WTC11 (cell line): ENCODE results near the gene ZIC2. TPM values are rescaled to one million over a fixed set of nuclear protein-coding genes. Genes with fewer than 3 reads are reported as not detected.

ENCODE experiments used
- ATAC-seq: fragments of 200-7000 bp; cut with Tn5 transposase; 2 replicates; pipeline ENCODE4 v1.10.0; 2021; ENCODE audit warnings: mild to moderate bottlenecking, moderate library complexity
- CTCF ChIA-PET: fragments of 300-600 bp; sonication (Branson Sonifier 250); formaldehyde crosslinking; loops from one replicate; lab custom pipeline; 2021; ENCODE audit warnings: antibody characterized with exemption; lab: Charles Lee
- POLR2A ChIA-PET: fragments of 350-600 bp; sonication (Branson Sonifier 250); formaldehyde crosslinking; loops from one replicate; lab custom pipeline; 2021; ENCODE audit warnings: antibody characterized with exemption; lab: Charles Lee
- DNase-seq: peaks from one replicate; pipeline ENCODE4 v3.0.0; 2021; ENCODE audit warnings: low spot score
- H3K27ac Mint-ChIP-seq: 2 replicates; pipeline ENCODE4 v1.8.0; 2021; ENCODE audit warnings: mixed read lengths
- H3K27me3 Mint-ChIP-seq: 2 replicates; pipeline ENCODE4 v1.8.0; 2021; ENCODE audit warnings: low read depth, mild to moderate bottlenecking, moderate library complexity, mixed read lengths
- H3K36me3 Mint-ChIP-seq: 2 replicates; pipeline ENCODE4 v1.8.0; 2021; ENCODE audit warnings: mixed read lengths
- H3K4me1 Mint-ChIP-seq: 2 replicates; pipeline ENCODE4 v1.8.0; 2022; ENCODE audit warnings: mixed read lengths
- H3K4me3 Mint-ChIP-seq: 2 replicates; pipeline ENCODE4 v1.8.0; 2021; ENCODE audit warnings: mild to moderate bottlenecking, moderate library complexity, mixed read lengths
- H3K9me3 Mint-ChIP-seq: 2 replicates; pipeline ENCODE4 v1.8.0; 2021; ENCODE audit warnings: mixed read lengths
- EMX1 ChIP-seq: fragments of 250-450 bp; sonication (Bioruptor Pico); IDR thresholded peaks from 2 replicates; pipeline ENCODE4 v1.8.0; 2021; ENCODE audit warnings: mild to moderate bottlenecking
- JAZF1 ChIP-seq: fragments of 250-450 bp; sonication (Bioruptor Pico); IDR thresholded peaks from 2 replicates; pipeline ENCODE4 v1.9.0; 2021; ENCODE audit warnings: moderate library complexity, mild to moderate bottlenecking, inconsistent platforms
- OVOL2 ChIP-seq: fragments of 250-450 bp; sonication (Bioruptor Pico); IDR thresholded peaks from 2 replicates; pipeline ENCODE4 v1.9.0; 2021; ENCODE audit warnings: mild to moderate bottlenecking, borderline replicate concordance
- PRRX2 ChIP-seq: fragments of 250-450 bp; sonication (Bioruptor Pico); IDR thresholded peaks from 2 replicates; pipeline ENCODE4 v1.8.0; 2021; ENCODE audit warnings: mild to moderate bottlenecking
- SMAD4 ChIP-seq: sonication (generic); formaldehyde crosslinking; IDR thresholded peaks from 2 replicates; pipeline ENCODE4 v1.8.0; 2022; ENCODE audit warnings: mild to moderate bottlenecking, missing genetic modification reagents
- SP1 ChIP-seq: sonication (generic); formaldehyde crosslinking; conservative IDR thresholded peaks from 2 replicates; pipeline ENCODE4 v1.8.1; 2022; ENCODE audit warnings: missing genetic modification reagents
- TEAD1 ChIP-seq: sonication (generic); formaldehyde crosslinking; IDR thresholded peaks from 2 replicates; pipeline ENCODE4 v1.8.0; 2022; ENCODE audit warnings: mild to moderate bottlenecking, missing genetic modification reagents
- TP53 ChIP-seq: sonication (generic); formaldehyde crosslinking; IDR thresholded peaks from 2 replicates; pipeline ENCODE4 v1.8.1; 2023; ENCODE audit warnings: mild to moderate bottlenecking, missing genetic modification reagents
- ZNF263 ChIP-seq: sonication (generic); formaldehyde crosslinking; IDR thresholded peaks from 2 replicates; pipeline ENCODE4 v1.8.1; 2022; ENCODE audit warnings: low read depth, mild to moderate bottlenecking, moderate library complexity, missing genetic modification reagents
- ZNF416 ChIP-seq: fragments of 250-450 bp; sonication (Bioruptor Pico); IDR thresholded peaks from 2 replicates; pipeline ENCODE4 v1.9.0; 2021; ENCODE audit warnings: mild to moderate bottlenecking, inconsistent platforms
- total RNA-seq: library from RNA; stranded (reverse); gene quantifications from 3 replicates; pipeline ENCODE4 v1.2.3, GENCODE V29; 2021
- TF ChIP-seq, protein P1 (sequence below): fragments of 250-450 bp; sonication (Bioruptor Pico); conservative IDR thresholded peaks from 2 replicates; pipeline ENCODE4 v1.9.0; 2021; ENCODE audit warnings: mild to moderate bottlenecking
- TF ChIP-seq, protein P2 (sequence below): sonication (generic); formaldehyde crosslinking; IDR thresholded peaks from 2 replicates; pipeline ENCODE4 v1.8.1; 2023; ENCODE audit warnings: mild to moderate bottlenecking, missing genetic modification reagents, moderate library complexity
- TF ChIP-seq, protein P3 (sequence below): sonication (generic); formaldehyde crosslinking; IDR thresholded peaks from 2 replicates; pipeline ENCODE4 v1.8.0; 2022; ENCODE audit warnings: missing genetic modification reagents
- TF ChIP-seq, protein P4 (sequence below): fragments of 250-450 bp; sonication (Bioruptor Pico); IDR thresholded peaks from 2 replicates; pipeline ENCODE4 v1.9.0; 2021; ENCODE audit warnings: moderate library complexity, mild to moderate bottlenecking, inconsistent platforms, borderline replicate concordance
- TF ChIP-seq, protein P5 (sequence below): fragments of 250-450 bp; sonication (Bioruptor Pico); IDR thresholded peaks from 2 replicates; pipeline ENCODE4 v1.8.0; 2021; ENCODE audit warnings: mild to moderate bottlenecking

Gene ZIC2
- total RNA-seq, 1 experiment from 2014 or later: 344 TPM

DNA sequence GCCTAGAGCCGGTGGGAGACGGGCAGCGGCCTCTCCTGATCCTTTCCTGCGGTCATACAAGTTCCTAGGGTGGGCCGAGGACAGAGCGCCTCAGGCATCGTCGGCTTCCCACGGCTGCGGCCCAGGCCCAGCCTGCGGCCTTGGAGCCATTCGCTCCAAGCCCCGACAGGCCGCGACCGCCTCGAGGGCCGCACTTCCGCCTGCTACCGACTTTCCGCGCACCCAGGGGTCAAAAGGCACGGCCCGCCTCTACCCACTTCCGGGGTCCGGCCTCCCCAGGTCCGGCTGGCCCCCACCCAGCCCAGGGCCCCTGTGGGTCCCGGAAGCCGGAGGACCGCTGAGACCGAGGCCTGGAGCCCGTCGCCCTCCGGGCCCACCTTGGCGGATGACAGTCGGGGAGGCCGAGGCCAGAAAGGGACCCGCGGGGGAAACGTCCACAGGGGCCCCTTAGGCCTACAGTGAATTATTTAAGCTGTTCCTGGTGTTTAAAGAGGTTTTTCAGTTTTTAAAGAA is 16.2 kb downstream of the ZIC2 start (continued):
- TF ChIP-seq, protein P1, sequence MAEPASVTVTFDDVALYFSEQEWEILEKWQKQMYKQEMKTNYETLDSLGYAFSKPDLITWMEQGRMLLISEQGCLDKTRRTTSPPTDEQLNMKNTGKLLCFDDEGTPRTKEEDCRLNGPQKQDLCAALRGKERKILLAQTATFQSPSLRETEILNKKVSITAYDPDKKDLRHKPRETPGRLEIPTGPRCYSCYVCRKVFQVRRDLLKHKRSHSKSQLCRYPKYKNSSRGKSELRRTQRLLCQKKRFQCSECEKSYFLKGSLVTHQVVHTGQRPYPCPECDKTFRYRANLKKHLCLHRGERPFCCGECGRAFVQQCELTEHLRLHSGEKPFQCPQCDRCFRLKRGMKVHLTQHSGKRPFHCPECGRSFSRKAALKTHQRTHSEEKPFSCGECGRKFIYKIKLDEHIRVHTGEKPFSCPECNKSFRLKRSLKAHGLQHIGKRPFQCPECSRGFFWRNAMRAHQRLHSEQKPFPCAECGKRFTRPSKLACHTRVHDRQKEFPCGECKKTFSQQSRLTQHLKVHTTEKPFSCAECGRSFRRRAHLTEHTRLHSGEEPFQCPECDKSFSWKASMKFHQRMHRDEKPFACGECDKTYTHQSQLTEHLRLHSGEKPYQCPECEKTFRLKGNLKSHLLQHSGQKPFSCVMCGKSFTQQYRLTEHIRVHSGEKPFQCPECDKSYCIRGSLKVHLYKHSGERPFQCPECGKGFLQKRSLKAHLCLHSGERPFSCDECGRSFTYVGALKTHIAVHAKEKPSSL: no peak
- TF ChIP-seq SMAD4 (CRISPR knock-in tag) (no peak), SP1 (peak; percentile 63; the same call in 1 of the 2 replicates)
- TF ChIP-seq, protein P2, sequence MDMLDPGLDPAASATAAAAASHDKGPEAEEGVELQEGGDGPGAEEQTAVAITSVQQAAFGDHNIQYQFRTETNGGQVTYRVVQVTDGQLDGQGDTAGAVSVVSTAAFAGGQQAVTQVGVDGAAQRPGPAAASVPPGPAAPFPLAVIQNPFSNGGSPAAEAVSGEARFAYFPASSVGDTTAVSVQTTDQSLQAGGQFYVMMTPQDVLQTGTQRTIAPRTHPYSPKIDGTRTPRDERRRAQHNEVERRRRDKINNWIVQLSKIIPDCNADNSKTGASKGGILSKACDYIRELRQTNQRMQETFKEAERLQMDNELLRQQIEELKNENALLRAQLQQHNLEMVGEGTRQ: no peak
- TF ChIP-seq, protein P3, sequence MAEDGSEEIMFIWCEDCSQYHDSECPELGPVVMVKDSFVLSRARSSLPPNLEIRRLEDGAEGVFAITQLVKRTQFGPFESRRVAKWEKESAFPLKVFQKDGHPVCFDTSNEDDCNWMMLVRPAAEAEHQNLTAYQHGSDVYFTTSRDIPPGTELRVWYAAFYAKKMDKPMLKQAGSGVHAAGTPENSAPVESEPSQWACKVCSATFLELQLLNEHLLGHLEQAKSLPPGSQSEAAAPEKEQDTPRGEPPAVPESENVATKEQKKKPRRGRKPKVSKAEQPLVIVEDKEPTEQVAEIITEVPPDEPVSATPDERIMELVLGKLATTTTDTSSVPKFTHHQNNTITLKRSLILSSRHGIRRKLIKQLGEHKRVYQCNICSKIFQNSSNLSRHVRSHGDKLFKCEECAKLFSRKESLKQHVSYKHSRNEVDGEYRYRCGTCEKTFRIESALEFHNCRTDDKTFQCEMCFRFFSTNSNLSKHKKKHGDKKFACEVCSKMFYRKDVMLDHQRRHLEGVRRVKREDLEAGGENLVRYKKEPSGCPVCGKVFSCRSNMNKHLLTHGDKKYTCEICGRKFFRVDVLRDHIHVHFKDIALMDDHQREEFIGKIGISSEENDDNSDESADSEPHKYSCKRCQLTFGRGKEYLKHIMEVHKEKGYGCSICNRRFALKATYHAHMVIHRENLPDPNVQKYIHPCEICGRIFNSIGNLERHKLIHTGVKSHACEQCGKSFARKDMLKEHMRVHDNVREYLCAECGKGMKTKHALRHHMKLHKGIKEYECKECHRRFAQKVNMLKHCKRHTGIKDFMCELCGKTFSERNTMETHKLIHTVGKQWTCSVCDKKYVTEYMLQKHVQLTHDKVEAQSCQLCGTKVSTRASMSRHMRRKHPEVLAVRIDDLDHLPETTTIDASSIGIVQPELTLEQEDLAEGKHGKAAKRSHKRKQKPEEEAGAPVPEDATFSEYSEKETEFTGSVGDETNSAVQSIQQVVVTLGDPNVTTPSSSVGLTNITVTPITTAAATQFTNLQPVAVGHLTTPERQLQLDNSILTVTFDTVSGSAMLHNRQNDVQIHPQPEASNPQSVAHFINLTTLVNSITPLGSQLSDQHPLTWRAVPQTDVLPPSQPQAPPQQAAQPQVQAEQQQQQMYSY (CRISPR knock-in tag): no peak
- TF ChIP-seq, protein P4, sequence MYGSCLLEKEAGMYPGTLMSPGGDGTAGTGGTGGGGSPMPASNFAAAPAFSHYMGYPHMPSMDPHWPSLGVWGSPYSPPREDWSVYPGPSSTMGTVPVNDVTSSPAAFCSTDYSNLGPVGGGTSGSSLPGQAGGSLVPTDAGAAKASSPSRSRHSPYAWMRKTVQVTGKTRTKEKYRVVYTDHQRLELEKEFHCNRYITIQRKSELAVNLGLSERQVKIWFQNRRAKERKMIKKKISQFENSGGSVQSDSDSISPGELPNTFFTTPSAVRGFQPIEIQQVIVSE (CRISPR knock-in tag): no peak

DNA sequence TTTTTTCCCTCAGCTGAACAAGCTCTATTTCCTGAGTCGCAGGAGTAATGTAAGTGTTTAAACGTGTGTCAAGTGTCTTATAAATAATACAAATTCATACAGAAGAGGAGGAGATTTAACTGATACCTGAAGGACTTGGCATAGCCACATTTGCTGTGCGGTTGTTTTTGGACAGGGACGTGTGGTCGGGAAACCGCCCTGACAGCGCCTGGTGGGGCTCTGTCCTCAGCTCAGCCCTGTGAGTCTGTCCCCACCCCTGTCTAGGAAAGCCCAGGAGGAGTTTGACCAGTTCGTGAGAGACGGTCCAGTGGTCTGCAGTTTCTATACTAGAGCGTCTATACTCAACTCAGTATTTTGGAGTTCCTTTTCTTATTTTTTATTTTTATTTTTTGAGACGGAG is 16.7 kb downstream of the ZIC2 start:
- DNase-seq: no peak
- CTCF ChIA-PET: interaction anchor here (0.8 kb wide), 1 partner anchor 398 kb away, joined by 3 read pairs; no protein-coding TSS in a partner anchor

More for the DNA sequence above, 16.7 kb downstream of the ZIC2 start:
- H3K27me3 Mint-ChIP-seq: peaks cover 39% of the 10 kb centered on the region
- no peak for ATAC-seq
- no peak overlapping the region for H3K27ac Mint-ChIP-seq
- peak overlapping the region; percentile 38 for H3K4me3 Mint-ChIP-seq
- POLR2A ChIA-PET: interaction anchor here (0.8 kb wide), 2 partner anchors 15 to 20 kb away, joined by 3 to 5 read pairs; no protein-coding TSS in a partner anchor
- TF ChIP-seq JAZF1 (CRISPR knock-in tag) (no peak), SP1 (no peak), TP53 (CRISPR knock-in tag) (no peak), EMX1 (no peak), OVOL2 (CRISPR knock-in tag) (no peak), TEAD1 (CRISPR knock-in tag) (no peak), ZNF416 (CRISPR knock-in tag) (no peak), ZNF263 (CRISPR knock-in tag) (no peak), PRRX2 (no peak)
- TF ChIP-seq, protein P5, sequence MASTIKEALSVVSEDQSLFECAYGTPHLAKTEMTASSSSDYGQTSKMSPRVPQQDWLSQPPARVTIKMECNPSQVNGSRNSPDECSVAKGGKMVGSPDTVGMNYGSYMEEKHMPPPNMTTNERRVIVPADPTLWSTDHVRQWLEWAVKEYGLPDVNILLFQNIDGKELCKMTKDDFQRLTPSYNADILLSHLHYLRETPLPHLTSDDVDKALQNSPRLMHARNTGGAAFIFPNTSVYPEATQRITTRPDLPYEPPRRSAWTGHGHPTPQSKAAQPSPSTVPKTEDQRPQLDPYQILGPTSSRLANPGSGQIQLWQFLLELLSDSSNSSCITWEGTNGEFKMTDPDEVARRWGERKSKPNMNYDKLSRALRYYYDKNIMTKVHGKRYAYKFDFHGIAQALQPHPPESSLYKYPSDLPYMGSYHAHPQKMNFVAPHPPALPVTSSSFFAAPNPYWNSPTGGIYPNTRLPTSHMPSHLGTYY (CRISPR knock-in tag): no peak
- TF ChIP-seq, protein P2: no peak
- TF ChIP-seq, protein P4 (CRISPR knock-in tag): no peak
- TF ChIP-seq, all 79 proteins: peak for 0
- Mint-ChIP-seq H3K9me3 (no peaks in the 10 kb centered on the region), H3K36me3 (no peaks in the 10 kb centered on the region), H3K4me1 (peaks cover 52% of the 10 kb centered on the region)
